HG03439 (cell line): ENCODE results near the gene TTYH2.

ENCODE experiments used
- ATAC-seq: cut with Tn5 transposase; IDR thresholded peaks from one replicate; pipeline ENCODE4 v1.9.1; 2021; ENCODE audit warnings: mild to moderate bottlenecking, moderate library complexity; ENCODE audit not compliant: unreplicated experiment

The TTYH2 gene

GRCh38 chr17:74194682-74195081 is 18.7 kb upstream of the TTYH2 start:
- ATAC-seq = no peak

GRCh38 chr17:74196541-74197317 is 16.6 kb upstream of the TTYH2 start:
- ATAC-seq = no peak

GRCh38 chr17:74197801-74198200 is 15.6 kb upstream of the TTYH2 start:
- ATAC-seq = no peak

- no peak for ATAC-seq
These were observed 14.7 kb upstream of the TTYH2 start for GRCh38 chr17:74198694-74199093.

GRCh38 chr17:74199306-74200092 is 13.9 kb upstream of the TTYH2 start:
- ATAC-seq = no peak

- ATAC-seq = no peak
These were observed 13.3 kb upstream of the TTYH2 start for GRCh38 chr17:74200112-74200511.

GRCh38 chr17:74201250-74201649 is 12.1 kb upstream of the TTYH2 start:
- ATAC-seq = no peak

- ATAC-seq = no peak
These were observed 11.4 kb upstream of the TTYH2 start for GRCh38 chr17:74201948-74202347.

GRCh38 chr17:74202938-74203337 is 10.4 kb upstream of the TTYH2 start:
- ATAC-seq = no peak

GRCh38 chr17:74203439-74204240 is 9.7 kb upstream of the TTYH2 start, which contains the start of gene RPL38:
Gene RPL38 (plus strand): TSS chr17:74203678. CDS start chr17:74203956, 278 bp downstream.
- peak; percentile 69 for ATAC-seq

- ATAC-seq = no peak
These were observed 8.9 kb upstream of the TTYH2 start for GRCh38 chr17:74204474-74204873.

GRCh38 chr17:74205274-74205673 is 8.1 kb upstream of the TTYH2 start:
- no peak for ATAC-seq

- ATAC-seq = no peak
These were observed 7.0 kb upstream of the TTYH2 start for GRCh38 chr17:74206332-74206818.

GRCh38 chr17:74210191-74211140 is 2.9 kb upstream of the TTYH2 start:
- no peak for ATAC-seq

GRCh38 chr17:74211141-74211911 is 2.0 kb upstream of the TTYH2 start:
- no peak for ATAC-seq

GRCh38 chr17:74211912-74212208 is 1.5 kb upstream of the TTYH2 start:
- ATAC-seq = no peak

- peak; percentile 1 for ATAC-seq
These were observed 1.0 kb upstream of the TTYH2 start for GRCh38 chr17:74212209-74212912.

- ATAC-seq = no peak
These were observed 555 bp downstream of the TTYH2 start for GRCh38 chr17:74213861-74214391.
